Measurements from ENCODE around the gene AGA. TPM values are rescaled to one million over a fixed set of nuclear protein-coding genes. Genes with fewer than 3 reads are reported as not detected.
A peak's percentile ranks its signal among the peaks of the same experiment; 100 is the strongest.

The AGA gene
- total and polyA plus RNA-seq, 2 of the 8 experiments (the other 6 are each of a cell fraction or from before 2014, with no cell fraction given), result 8.5 to 11.6 TPM

GRCh38 chr4:177403746-177404145, 38.5 kb downstream of the AGA start:
- H4K91ac ChIP-seq (replicated peaks; ENCODE audit: insufficient read length, low read length), result no peak overlapping the region
- no peak overlapping the region for H2BK15ac ChIP-seq (ENCODE audit: low read length)
- no peak overlapping the region for H3K23ac ChIP-seq (ENCODE audit: insufficient read length)
- H2AFZ ChIP-seq (ENCODE audit: low read length), result peak overlapping the region; percentile 62; the same call in 1 of the 2 replicates
- POLR2A ChIA-PET (ENCODE audit: partially characterized antibody), result interaction anchor here (0.6 kb wide), 1 partner anchor 679 kb away, joined by 3 read pairs; no protein-coding TSS in a partner anchor
- H2BK5ac ChIP-seq (ENCODE audit: low read depth, low read length), result no peak overlapping the region
- no peaks in the 10 kb centered on the region for H3K27me3 ChIP-seq (replicated peaks in 1 of 4; ENCODE audit: control insufficient read depth in 3 of 4, extremely low read depth in 1 of 4, insufficient read depth in 3 of 4, low read length in 3 of 4)
- H2BK12ac ChIP-seq (ENCODE audit: low read depth, low read length), result no peak overlapping the region
- H3K9ac ChIP-seq (replicated peaks in 1 of 4; ENCODE audit: extremely low read depth in 1 of 4, low read depth in 3 of 4, low read length in 3 of 4), result no peak overlapping the region
- no peak overlapping the region for H3K14ac ChIP-seq (ENCODE audit: insufficient read length)
- H3K79me1 ChIP-seq (ENCODE audit: low read depth, low read length), result no peaks in the 10 kb centered on the region
- no peak overlapping the region for H3K27ac ChIP-seq (ENCODE audit: low read depth, low read length)
- H3K4ac ChIP-seq (replicated peaks; ENCODE audit: insufficient read length, low read depth, low read length), result no peak overlapping the region
- no peak overlapping the region for H3K4me2 ChIP-seq (ENCODE audit: insufficient read depth in 1 of 2, low read depth in 2 of 2, low read length in 2 of 2)
- H3K9me3 ChIP-seq (ENCODE audit: insufficient read depth in 2 of 2, low read depth in 1 of 2, low read length in 1 of 2), result no peaks in the 10 kb centered on the region; a peak in 1 of 4 replicates
- DNase-seq (ENCODE audit: low read depth in 1 of 2, low spot score in 2 of 2), result no peak
- H4K8ac ChIP-seq (ENCODE audit: extremely low read depth, insufficient read depth, low read length), result no peak overlapping the region
- no peaks in the 10 kb centered on the region for H4K20me1 ChIP-seq (replicated peaks in 1 of 2; ENCODE audit: control insufficient read depth in 1 of 2, insufficient read depth in 2 of 2, low read length in 2 of 2)
- no peak overlapping the region for H4K5ac ChIP-seq (ENCODE audit: insufficient read length, low read depth, low read length)
- no peaks in the 10 kb centered on the region for H3K79me2 ChIP-seq (ENCODE audit: control insufficient read depth in 1 of 2, insufficient read depth in 2 of 2, low read length in 2 of 2)
- H3K4me1 ChIP-seq (replicated peaks in 1 of 4; ENCODE audit: control insufficient read depth in 3 of 4, insufficient read depth in 4 of 4, low read length in 3 of 4), result 0 out of 7 replicates have a peak, but pooled peaks cover 0 to 5% (median 0%) of the 10 kb centered on the region in 4 experiments
- H2AK5ac ChIP-seq (ENCODE audit: low read depth, low read length), result no peak overlapping the region
- CTCF ChIA-PET (ENCODE audit: partially characterized antibody), result no interaction called here
- TF ChIP-seq RNF2 (IDR thresholded peaks at IDR 0.05; ENCODE audit: borderline replicate concordance, low read depth, low read length, missing control alignments, poor library complexity, severe bottlenecking) (no peak), SAP30 (IDR thresholded peaks at IDR 0.05; ENCODE audit: insufficient read depth, insufficient replicate concordance, low read length) (no peak), BACH1 (IDR thresholded peaks at IDR 0.05; ENCODE audit: low read length) (no peak)
- no peak overlapping the region for H3K4me3 ChIP-seq (ENCODE audit: extremely low read depth in 1 of 4, insufficient read depth in 2 of 4, low read depth in 3 of 4, low read length in 4 of 4)
- no peaks in the 10 kb centered on the region for H3K36me3 ChIP-seq (ENCODE audit: control insufficient read depth in 2 of 4, insufficient read depth in 4 of 4, low read length in 3 of 4)
- WGBS, 2 experiments (ENCODE audit: extremely low coverage in 1 of 2, insufficient coverage in 1 of 2, insufficient read length in 1 of 2, insufficient replicate concordance in 2 of 2, low coverage in 1 of 2, low lambda C conversion rate in 2 of 2, missing lambda C conversion rate in 1 of 2), result 86% methylated on average over 6 of the region's 6 CpGs; no CpG with 5 or more reads in 1 of the 2 experiments
- no peak overlapping the region for H3K56ac ChIP-seq (replicated peaks; ENCODE audit: insufficient read length, low read depth, low read length)
- H2BK20ac ChIP-seq (ENCODE audit: low read length), result no peak overlapping the region
- no peaks in the 10 kb centered on the region for H3K23me2 ChIP-seq (ENCODE audit: low read depth, low read length)
- FAIRE-seq, result no peak
- H2BK120ac ChIP-seq (replicated peaks; ENCODE audit: low read depth, low read length), result no peak overlapping the region
- no peak overlapping the region for H3K18ac ChIP-seq (ENCODE audit: extremely low read depth, low read length)
